GM12878 (cell line): ENCODE measurements around the gene PRF1. TPM values are rescaled to one million over a fixed set of nuclear protein-coding genes. Genes with fewer than 3 reads are reported as not detected.

Experiments used
- ATF7 ChIP-seq: fragments of 450-650 bp; IDR thresholded peaks from 2 replicates; pipeline ENCODE4 v1.6.1; 2016; ENCODE audit warnings: low read depth, mild to moderate bottlenecking
- BCLAF1 ChIP-seq: fragments of 450-650 bp; IDR thresholded peaks from 2 replicates; pipeline ENCODE4 v1.6.1; 2017; ENCODE audit warnings: antibody characterized with exemption, mild to moderate bottlenecking, moderate library complexity
- CBX5 ChIP-seq: sonication (generic); IDR thresholded peaks from 2 replicates; pipeline ENCODE4 v1.6.1; 2016; ENCODE audit warnings: low read depth, moderate library complexity, mild to moderate bottlenecking, inconsistent platforms
- CEBPZ ChIP-seq: fragments of 150-350 bp; IDR thresholded peaks from 2 replicates; pipeline ENCODE4 v1.6.1; 2016; ENCODE audit warnings: low read depth, low read length
- MTA3 ChIP-seq: IDR thresholded peaks from 2 replicates; pipeline ENCODE4 v1.6.1; 2012; ENCODE audit warnings: low read length, inconsistent platforms, borderline replicate concordance
- NFXL1 ChIP-seq: fragments of 450-650 bp; IDR thresholded peaks from 2 replicates; pipeline ENCODE4 v1.6.1; 2017; ENCODE audit warnings: antibody characterized with exemption, mild to moderate bottlenecking, borderline replicate concordance
- RBBP5 ChIP-seq: fragments of 200-600 bp; sonication (generic); conservative IDR thresholded peaks from 2 replicates; pipeline ENCODE4 v1.6.1; 2016
- SIN3A ChIP-seq: IDR thresholded peaks from 2 replicates; pipeline ENCODE4 v1.6.1; 2012; ENCODE audit warnings: low read depth, low read length, improper control_type of control experiment
- SREBF2 ChIP-seq: IDR thresholded peaks from 2 replicates; pipeline ENCODE4 v1.6.1; 2012; ENCODE audit warnings: mild to moderate bottlenecking, low read length
- ZNF687 ChIP-seq: fragments of 450-650 bp; IDR thresholded peaks from 2 replicates; pipeline ENCODE4 v1.6.1; 2017; ENCODE audit warnings: mild to moderate bottlenecking, moderate library complexity
- polyA plus RNA-seq, 11 experiments: library from polyadenylated mRNA; depleted of rRNA in 4 of 11; unstranded in 6 of 11; stranded (reverse) in 5 of 11; fragments of >200 nt; fragmentation: Nextera tagmentation in 4 of 11; fragmentation: Illumina TruSeq in 1 of 11; extraction: Ambion mirVana in 4 of 11; extraction: Trizol in 1 of 11; gene quantifications; 1 replicate in 1 of 11; 2 replicates in 10 of 11; pipeline versions ENCODE4 v1.2.1 to v1.2.3, GENCODE V29; 2011 to 2016; ENCODE audit warnings: inconsistent platforms in 2 of 11, missing spikeins in 2 of 11, low read depth in 1 of 11
- total RNA-seq, 4 experiments: library from RNA; depleted of rRNA in 3 of 4; stranded (reverse); fragments of >200 nt in 3 of 4; fragmentation: Illumina TruSeq in 1 of 4; extraction: Trizol in 1 of 4; gene quantifications; 2 replicates each; pipeline versions ENCODE4 v1.2.1 to v1.2.3, GENCODE V29; 2013 to 2021
- TF ChIP-seq, protein P1 (sequence below): IDR thresholded peaks from 2 replicates; pipeline ENCODE4 v1.6.1; 2011; ENCODE audit warnings: low read depth, mild to moderate bottlenecking, low read length, moderate library complexity, borderline replicate concordance; ENCODE audit errors: extremely low read depth
- TF ChIP-seq, protein P2 (sequence below): fragments of 450-650 bp; IDR thresholded peaks from 2 replicates; pipeline ENCODE4 v1.6.1; 2017; ENCODE audit warnings: low read depth, mild to moderate bottlenecking, moderate library complexity

Gene PRF1
- total and polyA plus RNA-seq, 10 of the 15 experiments (the other 5 are each of a cell fraction or from before 2014, with no cell fraction given), result 0.84 to 15.7 (median 1.3) TPM

GRCh38 chr10:70567603-70568002 lies 34.9 kb downstream of the PRF1 start (continued):
- TF ChIP-seq CEBPZ, result no peak
- TF ChIP-seq SREBF2, result no peak
- TF ChIP-seq ZNF687, result no peak
- TF ChIP-seq ATF7, result no peak
- TF ChIP-seq NFXL1, result no peak
- TF ChIP-seq CBX5, result no peak
- TF ChIP-seq MTA3, result no peak
- TF ChIP-seq, protein P1, sequence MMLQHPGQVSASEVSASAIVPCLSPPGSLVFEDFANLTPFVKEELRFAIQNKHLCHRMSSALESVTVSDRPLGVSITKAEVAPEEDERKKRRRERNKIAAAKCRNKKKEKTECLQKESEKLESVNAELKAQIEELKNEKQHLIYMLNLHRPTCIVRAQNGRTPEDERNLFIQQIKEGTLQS, result no peak
- no peak for TF ChIP-seq SIN3A
- TF ChIP-seq RBBP5, result no peak
- TF ChIP-seq, protein P2, sequence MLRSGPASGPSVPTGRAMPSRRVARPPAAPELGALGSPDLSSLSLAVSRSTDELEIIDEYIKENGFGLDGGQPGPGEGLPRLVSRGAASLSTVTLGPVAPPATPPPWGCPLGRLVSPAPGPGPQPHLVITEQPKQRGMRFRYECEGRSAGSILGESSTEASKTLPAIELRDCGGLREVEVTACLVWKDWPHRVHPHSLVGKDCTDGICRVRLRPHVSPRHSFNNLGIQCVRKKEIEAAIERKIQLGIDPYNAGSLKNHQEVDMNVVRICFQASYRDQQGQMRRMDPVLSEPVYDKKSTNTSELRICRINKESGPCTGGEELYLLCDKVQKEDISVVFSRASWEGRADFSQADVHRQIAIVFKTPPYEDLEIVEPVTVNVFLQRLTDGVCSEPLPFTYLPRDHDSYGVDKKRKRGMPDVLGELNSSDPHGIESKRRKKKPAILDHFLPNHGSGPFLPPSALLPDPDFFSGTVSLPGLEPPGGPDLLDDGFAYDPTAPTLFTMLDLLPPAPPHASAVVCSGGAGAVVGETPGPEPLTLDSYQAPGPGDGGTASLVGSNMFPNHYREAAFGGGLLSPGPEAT, result no peak
- TF ChIP-seq BCLAF1, result no peak
